ENCODE data around the gene CCNY.
A peak's percentile ranks its signal among the peaks of the same experiment; 100 is the strongest.
"Not testable (repeated sequence)": the region's sequence is repeated elsewhere in the genome, so short reads cannot be mapped to it uniquely, and the experiment has no call there.

CCNY gene

DNA sequence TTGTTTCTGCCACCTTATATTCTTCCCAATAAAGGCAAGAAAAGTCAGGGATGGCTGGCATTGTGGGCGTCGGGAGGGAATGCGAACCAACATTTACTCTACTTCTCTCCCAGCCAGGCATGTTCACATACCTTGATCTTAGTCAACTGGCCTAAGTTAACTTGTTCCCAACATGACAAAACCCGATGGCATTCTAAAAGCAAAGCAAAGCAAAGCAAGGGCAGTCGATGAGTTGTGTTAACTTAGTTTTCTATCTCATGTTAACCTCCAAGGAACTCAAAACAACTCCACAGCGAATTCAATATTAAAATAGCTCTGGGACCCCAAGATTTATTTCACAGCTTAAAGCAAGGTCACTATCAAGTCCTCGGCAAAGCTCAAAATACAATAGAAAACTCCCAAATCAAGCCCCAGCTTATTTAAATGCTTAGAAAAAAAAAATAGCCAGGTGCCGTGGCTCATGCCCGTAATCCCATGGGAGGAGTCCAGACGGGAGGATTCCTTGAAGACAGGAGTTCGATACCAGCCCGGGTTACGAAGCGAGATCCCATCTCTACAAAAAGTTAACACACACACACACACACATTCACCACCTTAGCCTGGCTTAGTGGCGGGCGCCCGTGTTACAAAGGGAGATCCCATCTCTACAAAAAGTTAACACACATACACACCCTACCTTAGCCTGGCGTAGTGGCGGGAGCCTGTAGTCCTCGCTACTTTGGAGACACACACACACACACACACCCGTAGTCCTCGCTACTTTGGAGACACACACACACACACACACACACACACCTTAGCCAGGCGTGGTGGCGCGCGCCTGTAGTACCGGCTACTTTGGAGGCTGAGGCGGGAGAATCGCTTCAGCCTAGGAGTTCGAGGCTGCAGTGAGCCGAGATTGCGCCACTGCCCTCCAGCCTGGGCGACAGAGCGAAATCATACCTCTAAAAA is 901 bp upstream of the CCNY start:
- DNase-seq = peak in 1 of 2 experiments; percentile 62

DNA sequence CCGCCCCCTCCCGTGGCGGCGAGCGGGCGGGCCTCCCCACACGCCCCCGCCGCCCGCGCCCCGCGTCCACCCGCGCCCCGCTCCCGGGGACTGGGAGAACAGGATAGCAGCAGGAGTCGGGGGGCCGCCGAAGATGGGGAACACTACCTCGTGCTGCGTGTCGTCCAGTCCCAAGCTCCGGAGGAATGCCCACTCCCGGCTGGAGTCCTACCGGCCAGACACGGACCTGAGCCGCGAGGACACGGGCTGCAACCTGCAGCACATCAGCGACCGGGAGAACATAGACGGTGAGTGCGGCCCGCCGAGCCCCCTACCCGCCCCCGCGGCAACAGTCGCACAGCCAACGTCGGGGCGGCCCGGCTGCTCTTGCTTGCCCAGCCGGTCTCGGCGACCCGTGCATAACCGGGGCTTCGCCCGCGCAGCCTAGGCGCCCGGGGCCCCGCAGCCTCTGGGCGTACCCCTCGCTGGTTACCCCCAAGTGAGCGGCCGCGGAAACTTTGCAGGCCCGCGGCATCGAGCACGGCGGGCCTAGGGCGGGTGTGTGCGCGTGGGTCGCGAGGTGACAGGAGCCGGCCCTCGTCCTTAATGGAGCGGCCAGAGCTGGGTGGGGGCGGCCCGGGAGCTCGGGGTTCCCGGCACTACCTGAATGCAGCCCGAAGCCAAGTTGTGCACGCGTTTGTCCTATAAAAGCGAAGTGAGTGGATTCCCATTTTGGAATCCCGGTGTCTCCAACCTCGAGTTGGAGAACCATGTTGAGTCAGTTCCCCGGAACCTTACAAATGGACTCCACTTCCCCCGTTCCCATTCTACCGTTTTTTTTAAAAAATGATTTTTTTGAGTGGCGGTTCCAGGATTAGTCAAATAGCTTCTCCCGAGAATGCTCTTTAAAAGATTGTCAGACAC is 863 bp downstream of the CCNY start:
- peak; percentile 58 to 68 for DNase-seq

DNA sequence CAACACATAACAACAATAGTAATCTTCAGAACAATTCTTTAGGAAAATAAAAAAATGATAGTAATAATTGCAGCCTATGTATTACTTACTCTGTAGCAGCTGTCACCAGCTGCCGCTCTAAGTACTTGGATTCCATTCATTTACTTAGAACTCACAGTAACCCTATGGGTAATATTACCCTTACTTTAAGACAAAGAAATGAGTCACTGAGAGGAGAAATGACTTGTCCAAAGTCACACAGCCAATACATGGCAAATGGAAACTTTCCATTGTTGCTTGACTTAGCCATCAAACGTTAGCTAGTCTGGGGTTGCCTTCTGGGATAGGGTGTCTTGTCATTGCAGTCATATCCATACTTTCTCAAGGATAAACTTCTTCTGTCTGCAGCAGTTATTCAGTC is 3.6 kb downstream of the CCNY start:
- DNase-seq = no peak

DNA sequence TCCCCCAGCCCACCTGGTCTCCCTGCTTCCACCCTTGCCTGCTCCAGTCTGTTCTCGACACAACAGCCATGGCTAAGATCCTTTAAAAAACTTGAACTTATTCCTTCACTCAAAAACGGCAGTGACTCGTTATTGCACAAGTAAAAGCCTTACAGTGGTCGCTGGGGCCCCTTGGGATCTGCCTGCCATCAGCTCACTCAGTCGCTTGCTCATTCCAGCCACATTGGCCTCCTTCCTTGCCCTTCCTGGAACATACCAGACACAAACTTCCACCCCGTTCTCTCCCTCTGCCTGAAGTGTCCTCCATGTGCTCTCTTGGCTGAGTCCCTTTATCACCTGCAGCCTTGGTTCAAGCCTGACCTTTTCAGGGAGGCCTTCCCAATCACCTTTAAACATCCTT is 4.7 kb downstream of the CCNY start:
- DNase-seq = peak; percentile 47 to 49

DNA sequence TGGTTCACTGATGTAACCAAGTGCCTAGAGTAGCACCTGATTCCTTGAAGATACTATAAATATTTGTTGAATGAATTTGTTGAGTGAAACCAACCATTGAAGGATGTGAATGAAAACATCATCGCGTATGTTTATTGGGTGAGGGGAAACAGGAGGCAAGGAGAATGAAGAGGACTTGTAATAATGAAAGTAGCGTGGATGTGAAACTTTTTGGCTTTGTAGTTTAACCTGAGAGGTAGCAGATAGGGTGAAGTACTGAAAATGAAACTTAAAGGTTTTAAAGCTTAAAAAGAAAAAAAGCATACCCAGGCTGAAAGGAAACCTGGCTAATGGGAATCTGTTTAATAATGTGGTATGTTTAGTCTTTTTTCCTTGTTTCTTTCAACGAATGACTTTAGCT is 5.2 kb downstream of the CCNY start:
- no peak for DNase-seq

DNA sequence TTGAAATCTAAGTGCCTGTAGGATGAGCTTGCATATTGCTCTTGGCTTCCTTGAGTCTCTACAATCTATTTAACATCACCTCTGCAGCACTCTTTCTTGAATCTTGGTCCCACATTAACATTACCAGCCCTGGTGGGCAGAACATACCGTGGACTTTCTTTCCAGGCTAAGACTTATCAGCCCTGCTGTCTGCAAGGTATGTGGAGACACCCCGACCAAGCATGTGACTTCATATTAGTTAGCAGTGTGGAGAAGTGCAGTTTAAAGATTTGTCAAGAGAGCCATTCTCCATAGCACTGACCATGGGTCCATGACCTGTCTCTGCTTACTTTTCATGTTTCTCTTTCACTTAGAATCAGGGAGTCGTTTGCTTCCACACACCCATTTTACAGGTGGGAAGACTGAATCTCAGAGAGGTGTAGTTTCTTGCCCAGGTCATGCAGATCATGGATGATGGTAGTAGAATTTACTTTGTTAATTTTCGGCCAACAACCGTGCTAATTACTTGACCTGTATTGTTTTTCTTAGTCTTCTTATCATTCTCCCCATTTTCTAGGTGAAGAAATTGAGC is 6.0 kb downstream of the CCNY start:
- no peak for DNase-seq

DNA sequence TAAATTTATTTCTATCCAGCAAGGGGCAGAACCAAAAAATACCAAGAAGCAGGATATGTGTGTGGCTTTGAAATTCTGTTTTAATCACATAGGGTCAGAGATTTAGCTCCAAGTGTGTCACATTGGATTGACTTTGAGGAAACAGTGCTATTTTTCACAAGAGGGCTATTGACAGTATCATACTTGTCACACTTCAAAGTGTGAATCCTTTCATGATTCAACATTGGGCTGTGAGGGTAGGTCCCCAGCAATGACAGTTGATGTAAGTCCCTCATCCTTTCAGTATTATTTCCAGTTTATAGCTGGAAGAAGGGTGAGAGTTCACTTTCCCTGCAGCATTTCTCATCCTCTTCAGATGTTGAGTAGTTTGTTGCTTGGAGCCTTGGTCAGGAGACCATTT is 7.4 kb downstream of the CCNY start:
- DNase-seq = no peak

DNA sequence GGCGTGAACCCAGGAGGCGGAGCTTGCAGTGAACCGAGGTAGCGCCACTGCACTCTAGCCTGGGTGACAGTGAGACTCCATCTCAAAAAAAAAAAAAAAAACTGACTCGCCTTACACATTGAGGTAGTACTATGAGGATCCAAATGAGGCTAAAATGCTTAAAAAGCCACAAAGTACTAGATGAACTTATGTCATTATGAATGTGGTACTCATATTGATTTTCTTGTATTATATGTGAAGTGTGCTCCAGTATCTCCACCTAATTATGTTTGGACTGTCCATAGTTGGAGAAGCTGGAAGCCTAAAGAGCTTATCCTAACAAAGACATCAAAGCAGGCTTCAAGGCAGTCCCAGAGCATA is 9.1 kb downstream of the CCNY start:
- DNase-seq = no peak

DNA sequence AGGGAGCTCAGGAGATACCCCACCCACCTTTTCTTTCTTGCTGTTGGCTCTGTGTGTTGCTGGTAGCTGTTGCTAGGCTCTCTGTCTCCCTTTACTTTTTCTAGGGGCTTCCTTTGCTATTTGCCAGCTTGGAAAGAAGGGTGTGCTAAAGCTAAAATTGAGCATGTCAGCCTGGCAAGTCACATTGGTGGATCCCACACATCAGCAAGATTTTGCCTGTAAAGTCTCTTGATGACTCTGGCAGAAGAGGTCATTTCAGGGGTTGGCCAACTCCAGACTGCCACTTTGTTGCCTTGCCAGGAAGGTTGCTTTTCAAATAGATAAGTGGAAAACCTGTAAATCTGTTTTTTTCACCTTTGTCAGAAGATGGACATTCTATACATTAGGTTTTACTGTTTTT is 9.9 kb downstream of the CCNY start:
- DNase-seq = no peak

DNA sequence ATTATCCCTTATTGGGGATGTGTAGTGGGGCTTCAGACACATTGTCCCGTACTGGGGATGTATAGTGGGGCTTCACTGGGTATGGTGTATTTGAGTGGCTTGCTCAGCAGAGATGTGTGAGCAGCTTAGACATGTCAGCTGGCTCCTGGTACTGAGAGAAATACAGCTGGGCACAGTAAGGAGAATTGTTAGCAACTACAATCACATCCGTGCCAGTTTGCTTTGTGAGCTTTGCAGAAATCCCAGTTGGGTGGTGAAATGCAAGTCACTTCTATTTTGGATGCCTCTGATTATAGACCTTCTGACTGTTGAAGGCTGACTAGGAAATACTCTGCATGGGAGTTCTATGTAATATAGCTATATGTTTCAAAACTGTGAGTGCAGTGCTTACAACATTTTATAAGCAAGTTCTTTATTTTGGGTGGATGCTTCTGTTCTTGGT is 10.8 kb downstream of the CCNY start:
- DNase-seq = no peak

DNA sequence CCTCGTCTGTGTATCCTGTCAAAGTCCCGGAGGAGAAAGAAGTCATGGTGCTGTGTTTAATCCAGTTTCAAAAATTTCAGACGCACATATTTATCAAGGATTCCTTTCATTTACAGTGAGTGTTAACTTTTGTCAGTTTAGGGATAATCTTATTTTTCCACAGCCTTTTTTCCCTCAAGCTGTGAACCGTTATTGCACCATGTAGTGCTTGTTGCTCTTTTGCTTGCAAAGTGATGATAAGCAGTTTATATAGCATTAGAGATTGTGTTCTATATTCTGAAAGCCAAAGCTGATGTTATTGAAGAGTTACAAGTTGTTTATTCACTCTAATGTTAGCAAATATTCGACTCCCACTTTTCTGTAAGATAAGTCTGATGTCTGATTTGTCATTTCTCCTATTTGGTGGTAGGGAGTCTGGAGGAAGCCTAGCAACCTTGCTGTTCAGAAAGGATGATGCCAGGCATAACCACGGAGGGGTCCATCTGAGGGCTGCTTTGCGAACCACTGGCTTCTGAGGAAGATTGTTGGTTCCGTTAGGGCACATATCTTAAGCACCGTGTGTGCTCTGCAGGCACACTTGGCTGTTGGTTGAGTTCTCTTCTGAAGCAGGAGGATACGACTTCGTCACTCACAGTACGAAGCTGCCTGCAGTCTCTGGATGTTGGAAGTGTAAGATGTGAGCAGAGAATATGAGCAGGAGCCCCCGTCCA is 11.7 kb downstream of the CCNY start:
- no peak for DNase-seq

DNA sequence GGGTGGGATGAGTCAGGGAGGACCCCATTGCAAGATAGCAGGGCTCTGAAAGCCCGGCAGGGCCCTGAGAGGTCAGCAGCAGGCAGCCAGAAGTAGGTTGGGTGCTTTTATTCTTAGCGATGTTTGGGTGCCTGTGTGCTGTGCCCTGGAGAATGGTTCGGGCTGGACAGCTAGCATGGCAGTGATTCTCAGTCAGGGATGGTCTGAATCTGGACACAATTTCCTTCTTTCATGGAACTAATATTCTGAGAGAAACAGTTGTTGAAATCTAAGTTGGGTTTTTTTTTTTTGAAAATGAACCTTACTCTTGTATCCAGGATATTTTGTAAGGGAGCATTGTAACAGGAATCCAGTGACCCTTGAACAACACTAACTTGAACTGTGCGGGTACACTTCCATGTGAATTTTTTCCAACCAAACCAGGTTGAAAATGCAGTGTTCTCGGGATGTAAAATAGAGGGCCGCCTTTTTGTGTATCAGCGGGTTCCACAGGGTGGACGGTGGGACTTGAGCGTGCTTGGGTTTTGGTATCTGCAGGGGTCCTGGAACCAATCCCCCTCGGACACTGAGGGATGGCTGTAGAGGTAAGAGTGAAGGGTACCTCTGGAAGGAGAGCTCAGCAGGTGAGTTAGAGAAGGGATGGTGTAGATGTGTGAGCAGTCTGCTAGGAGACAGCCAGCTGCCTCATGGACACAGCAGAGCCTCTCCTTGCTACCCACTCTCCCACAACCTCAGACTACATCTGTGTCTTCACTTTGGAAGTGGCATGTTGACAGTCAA is 12.5 kb downstream of the CCNY start:
- DNase-seq = no peak

DNA sequence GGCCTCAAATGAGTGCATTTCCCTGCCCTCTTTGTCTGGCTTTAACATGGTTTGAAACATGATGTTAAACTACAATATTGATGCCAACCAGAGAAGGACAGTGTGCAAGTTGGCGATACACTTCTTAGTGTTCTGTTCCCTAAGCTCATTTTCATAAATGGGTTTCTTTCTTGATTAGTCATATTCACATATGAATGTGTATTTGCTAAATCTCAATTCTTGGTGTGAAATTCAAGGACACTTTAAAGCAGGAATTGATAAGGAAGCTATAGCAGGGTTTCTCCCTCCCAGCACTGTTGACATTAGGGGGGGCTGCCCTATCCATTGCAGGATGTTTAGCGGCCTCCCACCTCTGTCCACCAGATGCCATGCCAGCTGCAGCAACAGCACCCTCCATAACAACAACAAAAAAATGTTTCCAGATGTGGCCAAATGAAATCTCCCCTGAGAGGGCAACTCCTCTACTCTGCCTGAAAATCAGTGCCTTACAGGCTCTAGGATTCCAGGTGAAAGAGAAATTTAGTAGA is 13.1 kb downstream of the CCNY start:
- DNase-seq = no peak

DNA sequence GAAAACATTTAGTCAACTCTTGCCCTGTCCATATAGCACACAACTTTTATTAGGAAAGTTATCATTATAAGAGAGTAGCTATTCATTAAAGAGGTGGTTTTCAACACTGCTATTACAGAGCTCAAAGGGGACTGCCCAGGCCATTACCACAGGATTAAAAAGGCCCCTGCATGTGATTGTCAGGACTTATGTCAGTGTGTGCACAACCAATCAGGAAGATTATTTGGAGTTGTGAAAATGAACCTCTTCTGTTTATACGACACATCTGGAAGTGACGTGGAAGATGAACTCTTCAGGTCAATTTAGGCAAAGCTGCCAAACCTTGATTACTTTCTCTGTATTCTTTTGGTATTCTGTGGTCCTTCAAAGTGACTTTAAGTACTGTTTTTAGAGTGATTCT is 14.7 kb downstream of the CCNY start:
- no peak for DNase-seq

DNA sequence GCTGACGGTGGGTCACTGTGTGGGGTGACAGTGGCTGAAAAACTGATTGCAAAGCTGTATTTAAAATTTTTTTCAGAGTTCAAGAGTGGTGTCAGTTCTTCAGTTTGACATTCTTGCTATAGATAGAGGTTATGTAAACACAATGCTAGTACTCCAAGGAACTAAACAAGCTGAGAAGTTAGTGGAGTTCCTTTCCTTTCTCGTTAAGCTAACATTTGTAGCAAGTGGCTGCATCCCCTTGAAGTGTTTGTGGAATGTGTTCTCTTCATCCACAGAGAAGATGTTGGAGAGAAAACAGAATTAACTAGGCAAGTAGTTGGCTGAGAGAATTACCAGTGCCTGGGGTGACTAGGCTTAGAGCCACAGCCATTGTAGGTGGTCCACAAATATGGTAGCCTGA is 15.8 kb downstream of the CCNY start:
- DNase-seq = no peak

DNA sequence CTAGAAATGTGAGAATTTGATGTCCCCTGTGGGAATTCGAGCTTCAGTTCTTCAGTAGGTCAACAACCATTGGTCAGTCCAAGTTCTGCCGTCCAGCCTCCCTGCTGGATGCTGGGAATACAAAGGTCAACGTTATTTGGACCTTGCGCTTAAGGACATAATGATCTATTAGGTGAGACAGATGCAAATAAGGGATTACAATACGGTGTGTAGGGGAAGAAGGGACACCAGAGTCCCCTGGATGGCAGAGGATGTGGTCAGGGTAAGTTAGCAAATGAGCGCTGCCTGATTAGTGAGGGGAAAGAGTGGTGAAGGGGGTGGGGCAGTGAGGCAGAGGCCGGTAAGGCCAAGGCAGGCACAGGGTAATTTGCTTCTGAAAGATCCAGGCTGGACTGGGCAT is 16.2 kb downstream of the CCNY start:
- DNase-seq = no peak

DNA sequence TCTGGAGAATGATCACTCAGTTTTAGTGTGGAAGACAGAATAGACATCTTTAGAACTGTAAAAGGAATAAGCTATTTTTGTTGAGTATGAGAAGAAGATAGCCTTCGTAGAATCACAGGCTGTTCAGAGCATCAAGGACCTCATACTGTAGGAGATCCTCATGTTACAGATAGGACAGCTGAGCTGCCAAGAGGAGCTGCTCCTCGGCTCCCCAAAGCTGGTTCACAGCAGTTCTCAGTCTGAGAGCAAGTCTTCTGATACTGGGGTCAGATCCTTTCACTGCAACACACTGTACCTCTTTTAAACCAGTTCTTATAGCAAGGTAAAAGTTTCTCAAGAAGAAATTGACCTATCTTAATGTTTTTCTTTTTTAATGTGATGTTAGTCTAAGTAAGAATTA is 17.1 kb downstream of the CCNY start:
- no peak for DNase-seq

DNA sequence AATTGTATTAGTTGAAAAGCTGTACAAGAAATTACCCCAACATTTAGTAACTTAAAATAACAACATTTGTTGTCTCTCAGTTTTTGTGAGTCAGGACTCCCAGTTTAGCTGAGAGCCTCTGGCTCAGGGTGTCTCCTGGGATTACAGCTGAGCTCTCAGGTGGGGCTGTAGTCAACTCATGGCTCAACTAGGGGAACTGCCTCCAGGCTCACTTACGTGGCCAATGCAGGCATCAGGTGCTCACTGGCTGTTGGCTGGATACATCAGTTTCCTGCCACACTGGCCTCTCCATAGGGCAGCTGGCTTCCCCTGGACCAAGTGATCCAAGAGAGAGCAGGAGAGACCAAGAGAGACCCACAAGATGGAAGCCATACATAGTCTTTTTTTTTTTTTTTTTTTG is 17.5 kb downstream of the CCNY start:
- no peak for DNase-seq

DNA sequence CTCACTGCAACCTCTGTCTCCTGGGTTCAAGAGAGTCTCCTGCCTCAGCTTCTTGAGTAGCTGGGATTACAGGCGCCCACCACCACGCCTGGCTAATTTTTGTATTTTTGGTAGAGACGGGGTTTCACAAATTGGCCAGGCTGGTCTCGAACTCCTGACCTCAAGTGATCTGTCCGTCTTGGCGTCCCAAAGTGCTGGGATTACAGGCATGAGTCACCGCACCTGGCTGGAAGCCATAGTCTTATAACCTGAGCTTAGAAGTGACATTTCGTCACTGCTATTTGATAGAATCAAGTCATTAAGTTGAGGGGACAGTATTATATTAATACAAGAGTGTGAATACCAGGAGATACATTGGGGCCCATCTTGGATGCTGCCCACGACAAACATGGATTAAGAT is 17.9 kb downstream of the CCNY start:
- DNase-seq = not testable (repeated sequence)

DNA sequence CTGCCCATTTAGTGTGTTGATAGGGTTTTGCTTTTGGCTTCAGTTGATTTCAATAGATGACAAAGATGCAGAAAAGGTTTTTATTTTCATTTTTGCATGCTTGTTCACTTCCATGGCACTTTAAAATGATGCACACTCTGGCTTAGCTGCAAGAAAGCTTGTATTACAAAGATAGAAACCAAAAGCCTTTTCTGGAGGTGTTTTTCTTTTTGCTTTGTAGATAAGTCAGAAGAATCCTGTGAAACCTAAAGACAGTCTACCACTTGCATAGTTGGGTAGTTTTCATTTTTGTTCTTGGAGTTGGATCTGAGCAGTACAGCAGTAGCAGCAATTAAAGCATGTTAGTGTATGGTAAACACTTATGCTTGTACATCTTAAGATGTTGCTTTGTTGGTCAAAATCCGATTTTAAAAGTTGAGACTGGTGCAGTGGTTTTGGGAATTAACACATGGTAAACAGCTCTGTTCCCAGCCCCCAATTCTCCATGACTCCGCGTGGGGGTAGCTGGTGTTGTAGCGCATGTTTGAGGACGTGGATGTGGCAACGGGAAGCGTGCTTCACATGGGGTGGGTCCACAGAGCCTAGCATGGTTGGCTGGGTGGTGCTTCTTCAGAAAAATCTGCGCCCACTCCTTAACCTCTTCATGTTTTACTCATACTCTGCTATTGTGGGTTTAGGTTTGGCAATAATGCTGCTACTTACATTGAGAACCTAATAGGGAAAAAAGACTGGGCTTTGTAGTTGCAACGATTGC is 19.8 kb downstream of the CCNY start:
- DNase-seq = peak; percentile 64 to 72

DNA sequence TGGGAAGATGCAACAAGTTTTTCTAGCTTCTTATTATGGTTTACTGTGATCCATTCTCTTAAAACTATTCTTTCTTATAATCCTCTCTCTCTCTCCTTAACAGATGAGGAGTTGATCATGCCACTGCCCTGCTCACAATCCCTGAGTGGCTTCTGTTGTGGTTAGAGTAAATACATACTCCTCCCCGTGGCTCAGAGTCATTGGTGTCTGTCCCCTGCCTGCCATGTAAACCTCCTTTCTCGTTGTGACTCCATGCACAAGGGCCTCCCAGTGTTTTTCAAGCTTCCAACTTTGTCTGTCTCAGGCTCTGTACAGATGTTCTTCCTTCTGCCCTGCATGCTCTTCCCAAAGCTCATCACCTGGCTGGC is 20.4 kb downstream of the CCNY start:
- peak; percentile 47 to 55 for DNase-seq

All from activated T-cell treated with anti-CD3 and anti-CD28 coated beads, Interleukin-2, amount 50 U/mL, for 48 hours (primary cell).